ENCODE measurements around the gene HEPACAM.

HEPACAM gene

DNA sequence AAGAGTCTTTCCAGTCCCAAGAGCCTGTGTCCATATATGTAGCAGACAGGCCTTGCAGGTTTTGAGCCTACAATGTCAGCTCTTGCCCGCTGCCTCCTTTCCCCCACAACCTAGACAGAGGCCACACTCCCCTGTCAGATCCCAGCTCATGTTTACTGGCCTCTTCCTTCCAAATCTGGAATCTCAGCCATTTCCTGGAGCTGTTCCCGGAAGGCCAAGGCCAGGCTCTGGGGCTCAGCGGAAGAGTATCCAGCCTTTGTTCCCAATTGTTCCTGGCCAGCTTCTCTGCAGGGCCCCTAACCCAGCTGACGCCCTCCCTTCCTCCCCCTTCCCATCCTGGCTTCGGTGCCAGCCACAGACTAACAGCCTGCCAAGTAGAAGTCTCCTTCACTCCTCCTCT is 37.1 kb downstream of the HEPACAM start:
- no peak for DNase-seq

DNA sequence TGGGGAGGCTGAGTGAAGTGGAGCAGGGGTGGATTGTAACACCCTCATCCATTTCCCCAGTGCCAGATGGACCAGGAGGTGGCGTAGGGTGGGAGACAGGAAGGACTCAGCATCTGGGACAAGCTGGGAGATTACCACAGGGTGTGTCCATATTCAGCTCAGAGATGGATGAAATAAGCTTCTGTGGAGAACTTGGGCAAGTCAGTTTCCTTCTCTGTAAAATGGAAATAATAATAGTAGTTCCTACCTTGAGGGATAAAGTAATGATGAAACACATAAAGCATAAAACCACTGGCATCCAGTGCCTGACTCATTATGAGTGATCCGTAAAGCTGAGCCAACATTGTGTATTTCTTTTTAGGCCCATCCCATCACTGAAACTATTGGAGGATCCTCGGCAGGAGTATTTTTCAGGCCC is 37.6 kb downstream of the HEPACAM start:
- no peak for DNase-seq

- DNase-seq: no peak
Measured at GRCh38 chr11:124897674-124898262, 38.1 kb downstream of the HEPACAM start, which contains the start of gene ROBO4. Gene ROBO4, minus strand, starts transcription at chr11:124897865. Its CDS starts 70 bp downstream, at chr11:124897795.

DNA sequence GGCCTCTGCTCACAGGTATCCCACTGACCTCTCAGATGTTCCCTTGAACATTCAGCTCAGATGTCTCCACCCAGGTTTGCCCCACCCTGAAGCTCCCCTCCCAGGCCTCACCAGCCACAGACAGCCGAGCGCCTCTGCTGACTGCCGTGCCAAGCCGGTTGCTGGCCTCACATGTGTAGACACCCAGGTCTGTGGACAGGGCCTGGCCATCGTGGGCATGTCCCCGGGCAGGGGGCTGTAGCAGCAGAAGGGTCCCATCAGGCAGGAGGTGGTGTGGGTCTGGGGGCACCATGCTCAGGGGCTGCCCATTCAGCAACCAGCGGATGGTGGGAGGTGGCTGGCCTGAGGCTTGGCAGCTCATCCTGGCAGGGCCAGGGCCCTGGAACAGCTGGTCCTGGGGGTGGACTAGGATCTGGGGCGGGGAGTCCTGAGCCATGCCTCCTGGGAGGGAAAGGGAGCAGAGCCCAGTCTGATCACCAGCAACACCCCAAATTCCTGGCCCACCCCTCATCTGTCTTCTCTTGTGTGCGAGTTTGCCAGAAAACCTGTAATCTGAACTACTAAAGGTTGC is 38.9 kb downstream of the HEPACAM start:
- no peak for DNase-seq

- no peak for DNase-seq
Measured at GRCh38 chr11:124896071-124896750, 39.6 kb downstream of the HEPACAM start.

GRCh38 chr11:124895471-124895971 is 40.3 kb downstream of the HEPACAM start:
- no peak for DNase-seq

DNA sequence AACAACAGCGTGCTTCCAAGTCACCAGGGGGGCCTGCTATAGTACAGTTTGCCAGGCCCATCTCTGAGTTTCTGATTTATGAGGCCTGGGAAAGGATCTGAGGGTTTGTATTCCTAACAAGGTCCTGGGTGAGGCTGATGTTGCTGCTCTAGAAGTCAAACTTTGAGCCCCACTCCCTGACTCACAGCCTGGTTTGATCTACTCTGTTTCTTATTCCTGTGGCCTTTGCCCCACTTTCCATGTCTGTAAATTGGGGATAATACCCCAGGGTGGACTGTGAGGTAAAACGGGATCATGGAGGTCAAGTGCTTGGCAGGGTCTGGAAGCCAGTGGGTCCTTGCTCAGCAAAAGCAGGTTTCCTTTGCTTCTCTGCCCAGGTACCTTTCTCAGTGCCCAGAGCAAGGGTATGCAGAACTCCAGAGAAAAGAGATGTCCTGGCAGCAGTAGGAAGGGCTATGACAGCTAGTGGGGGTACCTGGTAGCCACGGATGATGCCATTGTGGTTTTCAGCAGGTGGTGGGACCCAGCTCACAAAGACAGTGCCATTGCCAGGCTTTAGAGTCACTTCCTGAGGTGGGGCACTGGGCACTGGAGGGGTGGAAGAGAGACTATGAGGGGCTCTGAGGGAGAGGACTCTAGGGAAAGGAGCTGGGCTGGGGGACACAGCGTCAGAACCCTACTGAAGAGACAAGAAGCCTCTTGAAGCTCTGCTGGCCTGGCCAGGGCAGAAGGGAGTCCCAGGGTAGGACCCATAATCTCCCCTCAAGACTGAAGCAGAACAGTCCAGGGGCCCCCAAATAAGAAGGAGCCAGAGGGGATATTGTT is 41.0 kb downstream of the HEPACAM start:
- DNase-seq: no peak

GRCh38 chr11:124893781-124894401 is 42.0 kb downstream of the HEPACAM start:
- no peak for DNase-seq

- peak; percentile 27 for DNase-seq
Measured at GRCh38 chr11:124892750-124893454, 42.9 kb downstream of the HEPACAM start.

DNA sequence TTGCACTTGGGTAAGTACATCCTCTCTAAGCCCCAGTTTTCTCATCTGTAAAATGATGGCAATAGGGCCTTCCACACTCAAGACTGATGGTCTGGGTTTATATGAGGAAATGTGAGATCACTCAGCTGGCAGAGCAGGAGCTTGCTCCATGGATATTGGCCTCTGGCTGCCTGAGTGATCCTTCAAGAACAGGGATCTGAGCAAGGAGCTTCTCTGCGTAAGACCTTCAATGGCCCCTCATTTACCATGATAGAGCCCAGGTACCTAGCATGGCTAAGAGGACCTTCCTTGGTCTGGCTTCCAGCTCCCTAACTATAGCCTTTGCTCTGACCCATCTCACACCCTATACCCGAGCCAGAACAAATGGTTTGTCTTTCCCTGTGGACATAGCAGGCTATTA is 43.7 kb downstream of the HEPACAM start:
- DNase-seq: no peak

- DNase-seq: no peak
Measured at GRCh38 chr11:124891373-124891861, 44.4 kb downstream of the HEPACAM start.

DNA sequence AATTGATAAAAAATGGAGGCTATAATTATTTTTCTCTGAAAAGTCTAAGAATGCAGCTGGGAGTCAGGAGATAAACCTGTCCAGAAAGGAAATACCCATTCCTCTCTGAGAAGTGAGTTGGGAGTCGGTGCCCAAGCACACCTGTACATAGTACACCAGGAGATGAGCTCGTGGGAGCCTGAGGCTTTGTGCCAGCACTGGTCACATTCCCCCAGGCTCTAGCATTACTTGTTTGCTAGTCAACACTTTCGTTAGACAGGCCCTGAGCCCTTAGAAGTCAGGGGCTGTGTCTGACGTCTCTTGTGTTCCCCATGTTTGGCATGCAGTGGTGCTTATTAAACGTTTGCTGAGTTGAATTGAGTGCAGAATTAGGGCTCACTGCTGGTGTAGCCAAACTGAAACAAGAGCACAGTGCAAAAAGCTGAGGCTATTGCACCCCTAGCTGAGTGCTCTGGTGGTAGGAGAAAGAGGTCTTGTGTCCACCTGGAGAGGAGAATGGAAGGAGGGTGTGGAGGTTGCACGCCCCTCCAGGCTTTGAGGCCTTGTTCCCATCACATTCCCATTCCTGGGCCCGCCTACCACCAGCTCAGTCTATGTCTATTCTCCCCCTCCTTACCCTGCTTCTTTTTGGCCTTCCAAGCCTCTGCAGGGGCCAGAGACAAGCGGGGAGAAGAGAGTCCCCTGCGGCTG is 45.0 kb downstream of the HEPACAM start:
- no peak for DNase-seq

DNA sequence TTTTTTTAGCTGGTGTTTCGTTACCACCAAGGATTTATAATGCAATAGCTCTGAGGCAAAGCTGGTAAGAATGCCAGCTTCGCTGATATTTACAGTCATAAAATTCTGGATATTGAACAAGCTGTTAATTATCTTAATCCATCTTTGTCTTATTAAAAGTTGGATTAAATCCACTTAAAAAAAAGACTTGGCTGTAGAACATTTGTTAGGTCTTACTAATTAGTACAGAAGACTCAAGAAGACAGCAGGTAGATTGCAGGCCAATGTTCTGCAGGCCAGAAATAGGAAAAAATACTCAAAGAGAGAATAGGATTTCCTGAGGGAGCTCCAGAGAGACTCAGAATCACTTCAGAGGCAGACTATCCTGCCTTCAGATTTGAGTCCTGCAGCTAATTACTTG is 45.7 kb downstream of the HEPACAM start:
- no peak for DNase-seq

DNA sequence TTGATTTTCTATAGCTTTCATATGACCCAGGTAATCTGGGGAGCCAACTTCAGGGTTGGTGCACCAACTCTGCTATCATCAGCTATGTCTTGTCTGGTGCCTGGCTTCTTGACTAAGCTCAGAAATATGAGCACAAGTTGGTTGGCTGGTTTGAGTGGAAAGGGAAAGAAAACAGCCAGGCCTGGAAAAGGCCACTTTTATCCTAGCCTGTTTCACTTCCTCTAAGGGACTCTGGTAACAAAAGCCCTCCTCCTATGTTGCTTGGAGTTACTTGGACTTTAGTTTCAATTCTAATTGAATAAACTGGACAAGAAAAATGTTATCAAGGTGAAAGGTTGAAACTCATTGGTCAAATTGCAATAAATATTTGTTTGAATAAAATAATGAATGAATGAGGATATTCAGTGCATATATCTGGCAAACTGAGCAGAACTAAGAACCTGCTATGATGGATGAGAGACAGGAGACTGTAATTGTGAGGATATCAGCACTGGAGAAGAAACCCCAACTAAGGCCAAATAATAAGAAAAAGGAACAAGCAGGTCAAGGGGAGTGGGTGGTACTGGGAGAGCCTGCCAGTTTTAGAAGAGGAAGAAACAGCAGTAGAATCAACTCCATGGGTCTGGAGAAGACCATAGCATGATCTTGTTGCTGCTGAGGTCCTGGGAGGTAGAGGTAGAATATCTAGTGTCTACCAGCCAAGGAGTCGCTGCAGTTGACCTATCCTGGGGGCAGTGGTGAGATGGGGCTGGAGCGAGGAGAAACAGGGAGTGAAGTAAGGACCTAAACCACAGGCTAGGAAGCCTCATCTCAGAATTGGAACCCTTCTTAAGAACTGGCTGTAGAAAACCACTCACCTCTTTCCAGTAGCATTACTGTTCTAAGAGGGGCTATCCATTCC is 46.4 kb downstream of the HEPACAM start:
- DNase-seq: no peak

DNA sequence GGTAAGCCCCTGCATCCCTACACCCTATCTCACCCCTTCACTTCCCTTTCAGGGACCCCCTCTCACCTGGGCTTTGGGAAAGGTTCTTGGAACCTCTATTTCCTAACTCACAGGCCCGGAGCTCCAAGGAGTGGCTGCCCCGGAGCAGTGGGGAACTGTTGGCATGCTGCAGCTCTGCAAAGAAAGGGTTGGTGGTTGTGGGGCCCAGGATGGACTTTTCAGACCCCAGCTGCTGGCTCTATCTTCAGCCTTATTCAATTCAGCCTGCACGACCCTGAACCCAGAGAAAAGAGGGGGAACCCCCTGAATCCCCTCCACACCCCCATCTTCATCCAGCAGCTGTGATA is 48.2 kb downstream of the HEPACAM start:
- DNase-seq: no peak

DNA sequence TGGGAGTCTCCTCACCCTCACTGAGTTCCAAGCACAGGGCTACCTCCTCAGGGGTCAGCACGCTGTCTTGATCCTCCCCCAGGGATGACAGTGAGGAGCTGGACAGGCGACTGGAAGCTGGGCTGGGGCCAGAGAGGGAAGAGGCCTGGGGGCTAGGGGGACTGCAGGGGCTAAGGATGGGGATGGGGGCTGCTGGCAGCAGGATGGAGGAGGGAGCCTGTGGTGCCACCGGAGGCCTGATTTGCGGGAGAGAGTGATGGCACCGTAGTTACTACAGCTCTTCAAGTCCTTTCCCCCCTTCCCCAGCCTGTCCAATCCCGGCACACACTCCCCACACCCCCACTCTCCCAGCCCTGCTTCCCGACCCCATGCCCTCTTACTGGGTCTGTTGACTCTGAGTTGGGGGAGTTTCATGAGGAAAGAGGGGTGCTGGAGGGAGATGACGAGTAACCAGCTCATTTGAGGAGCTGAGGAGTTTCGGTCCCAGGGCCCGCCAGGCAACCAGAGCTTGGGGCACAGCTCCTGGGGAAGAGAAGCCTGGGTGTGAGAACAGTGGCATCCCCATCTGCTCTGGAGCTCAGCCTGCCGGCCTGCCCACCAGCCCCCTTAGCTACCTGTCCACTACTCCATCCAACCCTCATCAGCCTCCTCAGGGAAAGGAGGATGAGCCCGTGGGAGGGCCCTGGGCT is 48.7 kb downstream of the HEPACAM start:
- no peak for DNase-seq

DNA sequence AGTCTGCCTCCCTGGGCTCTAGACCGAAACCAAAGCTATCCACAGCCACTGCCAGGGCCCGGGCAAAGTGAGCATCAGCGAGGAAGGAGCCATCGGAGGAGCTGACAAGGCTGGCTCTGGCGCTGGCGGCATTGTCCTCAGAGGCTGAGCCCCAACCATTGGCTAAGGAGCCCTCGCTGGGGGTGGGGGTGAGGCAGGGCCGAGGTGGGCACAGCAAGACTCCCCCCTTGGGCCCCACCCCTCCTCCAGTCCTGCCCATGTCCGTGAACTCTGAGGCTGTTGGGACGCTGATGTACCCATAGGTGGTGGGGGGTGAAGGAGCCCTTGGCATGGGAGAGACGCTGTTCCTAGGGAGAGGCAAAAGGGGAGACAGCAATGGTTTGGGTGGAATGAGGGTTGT is 49.4 kb downstream of the HEPACAM start:
- DNase-seq: no peak

- no peak for DNase-seq
Measured at GRCh38 chr11:124884869-124885479, 50.9 kb downstream of the HEPACAM start.

GRCh38 chr11:124884340-124884739 is 51.5 kb downstream of the HEPACAM start:
- no peak for DNase-seq

Measured in hematopoietic multipotent progenitor cell treated with erythropoietin and hydrocortisone succinate and interleukin-3 and kit ligand, for 6 days (in vitro differentiated cells).